IgD-negative memory B cell (primary cell): ENCODE data around the gene FASN. TPM values are rescaled to one million over a fixed set of nuclear protein-coding genes. Genes with fewer than 3 reads are reported as not detected.
"Not testable (repeated sequence)": the region's sequence is repeated elsewhere in the genome, so short reads cannot be mapped to it uniquely, and the experiment has no call there.

Experiments
- H3K27ac Mint-ChIP-seq, 3 donors: one replicate each; pipeline ENCODE4 v1.8.0; 2020 to 2022; ENCODE audit warnings: mild to moderate bottlenecking in 3 of 3, mixed read lengths in 3 of 3, moderate library complexity in 1 of 3
- H3K27me3 Mint-ChIP-seq: one replicate; pipeline ENCODE4 v1.8.0; 2021; ENCODE audit warnings: mixed read lengths
- H3K36me3 Mint-ChIP-seq: one replicate; pipeline ENCODE4 v1.8.0; 2020; ENCODE audit warnings: mild to moderate bottlenecking, mixed read lengths
- H3K4me1 Mint-ChIP-seq, 3 donors: one replicate each; pipeline ENCODE4 v1.8.0; 2020 to 2022; ENCODE audit warnings: mixed read lengths in 3 of 3, mild to moderate bottlenecking in 1 of 3
- H3K4me3 Mint-ChIP-seq, 4 donors: one replicate each; pipeline ENCODE4 v1.8.0; 2020 to 2022; ENCODE audit warnings: mild to moderate bottlenecking in 4 of 4, mixed read lengths in 4 of 4, moderate library complexity in 3 of 4
- H3K9me3 Mint-ChIP-seq, 3 donors: one replicate each; pipeline ENCODE4 v1.8.0; 2020 to 2021; ENCODE audit warnings: mixed read lengths in 3 of 3, mild to moderate bottlenecking in 1 of 3
- polyA plus RNA-seq: library from polyadenylated mRNA; unstranded; fragments of 300-500 nt; fragmentation: Illumina TruSeq; gene quantifications from one replicate; pipeline ENCODE4 v1.2.3, GENCODE V29; 2021

Gene FASN
- 2.9 TPM for polyA plus RNA-seq

- peak within 1 kb of the TSS in 1 of 3 donors; percentile 92 for H3K27ac Mint-ChIP-seq
- H3K4me3 Mint-ChIP-seq = peak within 1 kb of the TSS; percentile 81 to 90 (median 82)
- no peaks in the 10 kb centered on the region for H3K27me3 Mint-ChIP-seq
- H3K4me1 Mint-ChIP-seq = peaks cover 2 to 5% (median 5%) of the 10 kb centered on the region in 3 donors
- no peaks in the 10 kb centered on the region for H3K9me3 Mint-ChIP-seq
- no peaks in the 10 kb centered on the region for H3K36me3 Mint-ChIP-seq
These were observed at the start of gene FASN for GRCh38 chr17:82098169-82098938. FASN (minus strand) TSS chr17:82098236; CDS start chr17:82096445, 1,791 bp downstream.

DNA sequence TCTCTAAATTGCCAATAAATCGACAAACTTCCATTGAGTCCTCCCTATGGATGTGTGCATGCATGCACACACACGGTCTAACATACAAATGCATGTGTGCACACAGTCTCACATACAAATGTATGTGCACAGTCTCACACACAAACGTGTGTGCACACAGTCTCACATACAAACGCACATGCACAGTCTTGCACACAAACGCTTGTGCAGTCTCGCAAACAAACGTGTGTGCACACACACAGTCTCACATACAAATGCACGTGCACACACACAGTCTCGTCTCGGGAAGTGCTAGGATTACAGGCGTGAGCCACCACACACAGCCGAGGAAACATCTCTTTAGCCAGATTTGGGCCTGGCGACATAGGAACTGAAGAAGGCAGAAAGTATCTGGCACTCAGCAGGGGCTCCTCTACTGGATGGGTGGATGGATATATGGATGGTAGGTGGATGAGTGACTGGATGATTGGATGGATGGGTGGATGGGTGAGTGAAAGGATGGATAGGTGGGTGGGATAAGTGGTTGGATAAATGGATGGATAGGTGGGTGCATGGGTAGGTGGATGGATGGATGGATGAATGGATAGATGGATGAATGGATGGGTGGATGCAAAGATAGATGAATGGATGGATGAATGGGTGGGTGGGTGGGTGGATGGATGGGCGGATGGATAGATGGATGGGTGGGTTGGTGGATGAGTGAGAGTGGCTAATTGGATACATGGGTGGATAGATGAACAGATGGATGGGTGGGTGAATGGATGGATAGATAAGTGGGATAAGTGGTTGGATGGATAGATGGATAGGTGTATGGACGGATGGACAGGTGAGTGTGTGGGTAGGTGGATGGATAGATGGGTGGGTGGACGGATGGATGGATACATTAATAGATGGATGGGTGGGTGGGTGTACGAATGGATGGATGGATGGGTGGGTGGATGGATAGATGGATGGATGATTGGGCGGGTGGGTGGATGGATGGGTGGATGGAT is 48.9 kb upstream of the FASN start:
- no peaks in the 10 kb centered on the region for H3K27me3 Mint-ChIP-seq
- no peak overlapping the region for H3K4me3 Mint-ChIP-seq
- H3K36me3 Mint-ChIP-seq = peaks cover 2% of the 10 kb centered on the region
- no peak overlapping the region for H3K27ac Mint-ChIP-seq
- no peaks in the 10 kb centered on the region for H3K9me3 Mint-ChIP-seq
- H3K4me1 Mint-ChIP-seq = no peaks in the 10 kb centered on the region

GRCh38 chr17:82145550-82146155 is 47.6 kb upstream of the FASN start:
- Mint-ChIP-seq H3K4me3 (no peak overlapping the region), H3K9me3 (no peaks in the 10 kb centered on the region), H3K36me3 (peaks cover 4% of the 10 kb centered on the region), H3K4me1 (no peaks in the 10 kb centered on the region), H3K27me3 (no peaks in the 10 kb centered on the region), H3K27ac (peak overlapping the region in 1 of 3 donors; percentile 71)

GRCh38 chr17:82143333-82143732 is 45.3 kb upstream of the FASN start:
- H3K36me3 Mint-ChIP-seq = peaks cover 4% of the 10 kb centered on the region
- no peaks in the 10 kb centered on the region for H3K4me1 Mint-ChIP-seq
- no peak overlapping the region for H3K4me3 Mint-ChIP-seq
- no peak overlapping the region for H3K27ac Mint-ChIP-seq
- no peaks in the 10 kb centered on the region for H3K27me3 Mint-ChIP-seq
- H3K9me3 Mint-ChIP-seq = no peaks in the 10 kb centered on the region

DNA sequence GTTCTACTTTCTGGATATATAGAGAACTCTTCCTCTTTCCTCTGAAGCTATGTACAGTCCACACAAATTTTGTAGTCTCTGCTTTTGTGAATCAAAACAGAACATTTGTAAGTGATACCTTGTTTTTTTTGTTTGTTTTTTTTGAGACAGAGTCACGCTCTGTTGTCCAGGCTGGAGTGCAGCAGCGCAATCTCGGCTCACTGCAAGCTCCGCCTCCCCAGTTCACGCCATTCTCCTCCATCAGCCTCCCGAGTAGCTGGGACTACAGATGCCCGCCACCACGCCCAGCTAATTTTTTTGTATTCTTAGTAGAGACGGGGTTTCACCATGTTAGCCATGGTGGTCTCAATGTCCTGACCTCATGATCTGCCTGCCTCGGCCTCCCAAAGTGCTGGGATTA is 41.9 kb upstream of the FASN start:
- not testable (repeated sequence) for H3K4me1 Mint-ChIP-seq, H3K27ac Mint-ChIP-seq, H3K27me3 Mint-ChIP-seq, H3K4me3 Mint-ChIP-seq, H3K36me3 Mint-ChIP-seq, H3K9me3 Mint-ChIP-seq

- Mint-ChIP-seq H3K27ac (no peak overlapping the region), H3K27me3 (no peaks in the 10 kb centered on the region), H3K4me1 (no peaks in the 10 kb centered on the region), H3K36me3 (peaks cover 2% of the 10 kb centered on the region), H3K9me3 (no peaks in the 10 kb centered on the region), H3K4me3 (no peak overlapping the region)
These were observed 40.5 kb upstream of the FASN start for GRCh38 chr17:82138511-82138992.

- H3K4me3 Mint-ChIP-seq = peak overlapping the region in 1 of 4 donors; percentile 7
- H3K27me3 Mint-ChIP-seq = no peaks in the 10 kb centered on the region
- no peaks in the 10 kb centered on the region for H3K36me3 Mint-ChIP-seq
- H3K9me3 Mint-ChIP-seq = no peaks in the 10 kb centered on the region
- H3K27ac Mint-ChIP-seq = no peak overlapping the region
- H3K4me1 Mint-ChIP-seq = no peaks in the 10 kb centered on the region
These were observed 36.1 kb upstream of the FASN start for GRCh38 chr17:82134101-82134500.

GRCh38 chr17:82133166-82133953 is 35.3 kb upstream of the FASN start:
- H3K4me3 Mint-ChIP-seq = peak overlapping the region in 1 of 4 donors; percentile 3
- H3K27me3 Mint-ChIP-seq, H3K9me3 Mint-ChIP-seq, H3K36me3 Mint-ChIP-seq, H3K27ac Mint-ChIP-seq, H3K4me1 Mint-ChIP-seq: not testable (repeated sequence)

GRCh38 chr17:82129095-82129494 is 31.1 kb upstream of the FASN start:
- Mint-ChIP-seq H3K36me3 (no peaks in the 10 kb centered on the region), H3K9me3 (no peaks in the 10 kb centered on the region), H3K4me3 (no peak overlapping the region), H3K4me1 (no peaks in the 10 kb centered on the region), H3K27ac (peak overlapping the region in 1 of 3 donors; percentile 82), H3K27me3 (no peaks in the 10 kb centered on the region)

- peak overlapping the region in 1 of 3 donors; percentile 43 for H3K27ac Mint-ChIP-seq
- no peaks in the 10 kb centered on the region for H3K9me3 Mint-ChIP-seq
- no peaks in the 10 kb centered on the region for H3K27me3 Mint-ChIP-seq
- H3K4me3 Mint-ChIP-seq = no peak overlapping the region
- H3K36me3 Mint-ChIP-seq = no peaks in the 10 kb centered on the region
- H3K4me1 Mint-ChIP-seq = no peaks in the 10 kb centered on the region
These were observed 30.3 kb upstream of the FASN start for GRCh38 chr17:82128287-82128686.

GRCh38 chr17:82127704-82128103 is 29.7 kb upstream of the FASN start:
- Mint-ChIP-seq H3K9me3 (no peaks in the 10 kb centered on the region), H3K36me3 (no peaks in the 10 kb centered on the region)

GRCh38 chr17:82127315-82127595 is 29.2 kb upstream of the FASN start:
- H3K4me3 Mint-ChIP-seq = no peak overlapping the region
- no peaks in the 10 kb centered on the region for H3K36me3 Mint-ChIP-seq
- no peaks in the 10 kb centered on the region for H3K27me3 Mint-ChIP-seq
- H3K4me1 Mint-ChIP-seq = no peaks in the 10 kb centered on the region
- no peaks in the 10 kb centered on the region for H3K9me3 Mint-ChIP-seq
- peak overlapping the region in 1 of 3 donors; percentile 78 for H3K27ac Mint-ChIP-seq

More at GRCh38 chr17:82127704-82128103, 29.7 kb upstream of the FASN start:
- Mint-ChIP-seq H3K4me3 (no peak overlapping the region), H3K27me3 (no peaks in the 10 kb centered on the region), H3K27ac (peak overlapping the region in 2 of 3 donors; percentile 43 to 46), H3K4me1 (no peaks in the 10 kb centered on the region)

GRCh38 chr17:82126556-82127314 is 28.7 kb upstream of the FASN start:
- Mint-ChIP-seq H3K4me3 (peak overlapping the region in 2 of 4 donors; percentile 34 to 65), H3K36me3 (no peaks in the 10 kb centered on the region), H3K27me3 (no peaks in the 10 kb centered on the region), H3K4me1 (no peaks in the 10 kb centered on the region), H3K27ac (peak overlapping the region; percentile 54 to 78 (median 78)), H3K9me3 (no peaks in the 10 kb centered on the region)

DNA sequence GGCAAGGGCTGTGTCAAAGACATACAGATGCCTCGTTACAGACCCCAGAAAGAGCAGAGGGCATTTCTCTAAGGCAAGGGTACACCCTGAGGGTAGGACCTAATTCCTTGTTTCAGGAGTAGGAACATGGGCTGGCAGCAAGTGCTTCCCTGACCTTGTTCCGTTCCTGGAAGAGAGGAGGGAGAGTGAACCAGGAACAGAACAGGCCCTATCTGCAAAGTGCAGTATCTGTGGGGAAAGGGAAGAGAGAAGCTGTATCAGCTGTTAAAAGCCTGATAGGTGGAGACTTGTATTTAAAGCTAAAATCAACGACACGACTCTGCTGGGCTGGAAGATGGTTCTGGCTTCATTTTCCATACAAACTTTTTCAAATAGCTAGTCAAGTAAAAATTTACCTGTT is 26.1 kb upstream of the FASN start:
- H3K27me3 Mint-ChIP-seq = no peaks in the 10 kb centered on the region
- no peak overlapping the region for H3K4me3 Mint-ChIP-seq
- H3K36me3 Mint-ChIP-seq = no peaks in the 10 kb centered on the region
- H3K4me1 Mint-ChIP-seq = no peaks in the 10 kb centered on the region
- H3K9me3 Mint-ChIP-seq = no peaks in the 10 kb centered on the region
- peak overlapping the region in 1 of 3 donors; percentile 76 for H3K27ac Mint-ChIP-seq
